Suppressor macrophage treated with lipopolysaccharide for 1 hour (primary cell): ENCODE results near the gene KCTD10.
"Not testable (repeated sequence)": the region's sequence is repeated elsewhere in the genome, so short reads cannot be mapped to it uniquely, and the experiment has no call there.

Source experiments
- DNase-seq, 3 donors: peaks; one replicate each; pipeline ENCODE4 v3.0.0-alpha.2; 2020 to 2022

The KCTD10 gene

DNA sequence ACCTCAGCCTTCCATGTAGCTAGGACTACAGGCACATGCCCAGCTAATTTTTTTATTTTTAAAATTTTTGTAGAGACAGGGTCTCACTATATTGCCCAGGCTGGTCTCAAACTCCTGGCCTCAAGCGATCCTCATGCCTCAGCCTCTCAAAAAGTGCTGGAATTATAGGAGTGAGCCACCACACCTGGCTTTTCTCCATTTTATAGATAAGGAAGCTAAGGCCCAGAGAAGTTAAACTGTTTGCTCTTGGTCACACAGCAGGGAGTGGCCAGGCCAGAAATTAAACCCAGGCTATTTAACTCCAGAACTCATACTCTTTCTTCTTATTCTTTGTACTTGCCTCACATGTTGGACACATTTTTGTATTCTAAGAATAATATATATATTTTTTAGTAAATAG lies 16.8 kb upstream of the KCTD10 start:
- DNase-seq, result no peak

DNA sequence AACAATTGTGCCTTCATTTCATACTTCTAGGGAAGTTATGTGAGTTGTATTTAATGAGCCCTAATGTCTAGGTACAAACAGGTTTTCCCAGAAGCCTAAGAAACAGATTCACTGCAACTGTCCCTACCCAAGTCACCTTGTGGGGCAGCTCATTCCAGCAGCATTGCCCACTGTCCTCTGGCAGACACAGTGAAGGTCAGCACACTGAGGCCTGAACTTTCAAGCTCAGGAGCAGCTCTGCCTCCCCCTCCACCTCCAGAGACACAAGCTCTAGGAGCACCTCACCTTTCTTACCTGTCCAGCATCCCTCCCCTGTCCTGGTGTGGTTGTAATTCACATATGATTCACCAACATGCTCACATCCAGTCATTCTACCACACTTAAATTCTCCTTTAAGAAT lies 16.0 kb upstream of the KCTD10 start:
- DNase-seq, result no peak

GRCh38 chr12:109492371-109492770 lies 15.3 kb upstream of the KCTD10 start:
- no peak for DNase-seq

GRCh38 chr12:109491671-109492070 lies 14.6 kb upstream of the KCTD10 start:
- DNase-seq, result no peak

- no peak for DNase-seq
These were observed 13.0 kb upstream of the KCTD10 start for GRCh38 chr12:109489955-109490565.

GRCh38 chr12:109489016-109489954 lies 12.2 kb upstream of the KCTD10 start:
- no peak for DNase-seq

DNA sequence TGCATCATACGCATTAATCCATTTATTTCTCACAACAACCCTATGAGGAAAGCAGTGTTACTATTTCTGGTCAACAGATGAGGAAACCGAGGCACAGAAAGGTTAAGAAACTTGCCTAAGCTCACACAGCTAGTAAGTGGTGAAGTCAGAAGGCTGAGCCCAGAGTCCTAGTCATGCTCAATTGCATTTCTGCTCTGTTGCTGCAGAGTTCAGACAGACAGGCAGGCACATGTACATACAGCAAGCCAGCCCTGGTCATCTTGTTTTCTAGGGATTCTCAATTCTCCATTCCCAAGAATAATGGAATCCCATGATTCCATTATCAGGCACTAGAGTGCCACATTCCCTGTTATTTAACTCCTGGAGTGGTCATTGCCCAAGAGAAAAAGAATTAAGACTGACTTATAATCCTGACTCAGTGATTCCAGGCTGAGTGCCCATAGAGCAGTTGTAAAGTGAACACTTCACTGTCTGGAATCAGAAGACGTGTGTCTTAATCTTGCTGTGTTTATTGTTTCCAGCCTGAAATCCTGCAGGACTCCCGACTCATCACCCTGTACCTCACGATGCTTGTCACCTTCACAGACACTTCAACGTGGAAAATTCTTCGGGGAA lies 11.1 kb upstream of the KCTD10 start:
- no peak for DNase-seq

DNA sequence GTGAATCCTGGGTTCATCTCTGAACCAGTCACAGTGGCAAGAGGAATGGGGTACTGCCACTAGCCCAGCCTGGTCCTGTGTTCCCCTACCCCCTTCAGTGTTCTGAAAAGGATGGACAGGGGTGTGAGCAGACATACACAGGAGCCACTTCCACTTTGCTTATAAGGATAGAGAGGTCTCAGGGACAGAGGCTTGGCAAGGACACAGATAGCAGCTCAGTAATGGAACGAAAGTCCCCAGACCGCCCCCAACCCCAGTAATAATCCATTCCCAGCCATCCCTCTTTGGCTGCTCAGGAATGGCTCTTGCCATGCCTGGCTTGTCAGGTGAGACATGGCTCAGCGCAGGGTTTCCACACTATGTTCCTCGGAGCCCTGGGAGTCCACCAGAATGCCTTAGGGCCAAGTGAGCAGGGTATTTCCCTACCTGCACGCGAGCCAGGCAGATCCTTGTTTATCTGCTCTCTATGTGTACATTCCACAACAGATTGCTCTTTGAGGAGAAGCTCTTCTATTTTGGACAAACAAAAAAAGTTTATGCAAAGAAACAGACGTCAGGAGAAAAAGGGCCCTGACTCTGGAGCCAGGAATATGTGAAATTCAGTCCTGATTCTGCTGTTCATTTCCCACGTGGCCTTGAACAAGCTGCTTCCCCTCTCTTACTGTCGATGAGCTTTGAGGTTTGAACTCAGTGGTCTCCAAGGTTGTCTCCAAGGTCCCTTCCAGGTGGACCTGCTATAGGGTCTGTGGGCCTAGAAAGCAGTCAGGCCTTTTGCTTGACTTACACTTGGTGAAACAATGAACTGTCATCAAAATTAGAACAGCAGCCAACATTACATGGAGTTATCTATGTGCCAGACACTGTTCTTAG lies 10.3 kb upstream of the KCTD10 start:
- no peak for DNase-seq

- DNase-seq, result no peak
These were observed 8.1 kb upstream of the KCTD10 start for GRCh38 chr12:109485201-109485600.

GRCh38 chr12:109483346-109483745 lies 6.2 kb upstream of the KCTD10 start:
- no peak for DNase-seq

DNA sequence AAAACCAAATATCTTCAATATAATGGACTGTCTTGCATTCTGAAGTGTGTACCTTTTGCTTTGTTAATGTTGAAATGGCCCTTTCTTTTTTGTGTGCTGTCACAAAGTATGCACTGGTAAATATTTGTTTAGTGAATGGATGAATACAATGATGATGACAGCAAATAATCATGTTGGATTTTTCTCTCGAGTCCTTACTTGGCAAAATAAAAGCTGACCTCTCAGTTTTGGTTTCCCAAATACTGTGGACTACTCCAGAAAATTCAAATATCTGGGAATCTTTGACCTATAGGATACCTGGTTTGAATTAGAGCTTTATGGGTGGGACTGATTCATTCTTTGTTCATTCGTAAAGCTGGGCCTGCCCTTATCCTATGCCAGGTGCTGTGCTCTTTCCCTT lies 5.8 kb upstream of the KCTD10 start:
- no peak for DNase-seq

- no peak for DNase-seq
These were observed 5.4 kb upstream of the KCTD10 start for GRCh38 chr12:109482491-109482890.

DNA sequence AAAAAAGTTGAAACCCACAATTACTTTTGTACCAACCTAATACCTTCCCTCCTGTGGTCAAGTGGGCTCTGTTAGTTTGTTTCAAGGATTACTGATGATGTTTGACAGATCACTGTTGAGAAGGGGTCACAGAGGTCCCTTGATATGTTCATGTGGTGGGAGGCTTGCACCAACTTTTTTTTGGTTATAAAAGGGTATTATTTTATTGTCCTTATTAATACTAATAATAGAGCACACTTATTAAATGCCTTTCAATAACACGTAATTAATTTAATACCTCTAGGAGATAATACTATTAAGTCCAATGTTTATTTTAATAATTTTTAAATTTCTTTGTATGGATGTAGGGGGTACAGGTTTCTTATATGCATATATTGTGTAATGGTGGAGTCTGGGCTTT lies 4.8 kb upstream of the KCTD10 start:
- no peak for DNase-seq

DNA sequence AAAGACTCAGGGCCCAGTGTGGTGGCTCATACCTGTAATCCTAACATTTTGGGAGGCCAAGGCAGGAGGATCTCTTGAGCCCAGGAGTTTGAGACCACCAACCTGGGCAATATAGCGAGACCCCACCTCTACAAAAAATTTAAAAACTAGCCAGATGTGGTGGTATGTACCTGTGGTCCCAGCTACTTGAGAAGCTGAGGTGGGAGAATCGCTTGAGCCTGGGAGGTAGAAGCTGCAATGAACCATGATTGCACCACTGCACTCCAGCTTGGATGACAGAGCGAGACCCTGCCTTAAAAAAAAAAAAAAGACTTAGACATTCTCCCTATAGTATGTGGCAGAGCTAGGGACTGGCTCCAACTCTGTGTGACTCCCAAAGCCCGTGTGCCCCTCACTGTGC lies 3.3 kb upstream of the KCTD10 start:
- no peak for DNase-seq

DNA sequence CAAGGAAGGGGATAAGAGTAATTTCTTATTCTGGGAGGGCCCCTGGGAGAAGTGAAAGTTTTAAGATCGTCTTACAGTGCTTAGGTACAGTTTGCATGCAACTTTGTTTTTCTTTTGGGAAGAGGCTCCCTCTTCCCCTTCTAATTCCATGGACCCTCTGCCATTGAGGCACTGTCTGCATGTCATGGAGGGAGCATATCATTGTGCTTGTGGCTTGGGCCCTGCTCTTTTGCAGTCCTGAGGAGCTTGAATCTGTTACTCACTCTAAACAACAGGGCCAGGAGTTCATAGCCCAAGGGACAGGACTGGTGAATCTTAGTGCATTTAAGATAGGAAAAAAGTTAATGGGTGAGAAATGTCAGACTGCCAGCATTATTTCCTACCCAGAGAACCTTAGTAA lies 2.7 kb upstream of the KCTD10 start:
- no peak for DNase-seq

- no peak for DNase-seq
These were observed 839 bp upstream of the KCTD10 start for GRCh38 chr12:109477963-109478315.

- DNase-seq, result no peak
These were observed 304 bp downstream of the KCTD10 start for GRCh38 chr12:109476807-109477184.

DNA sequence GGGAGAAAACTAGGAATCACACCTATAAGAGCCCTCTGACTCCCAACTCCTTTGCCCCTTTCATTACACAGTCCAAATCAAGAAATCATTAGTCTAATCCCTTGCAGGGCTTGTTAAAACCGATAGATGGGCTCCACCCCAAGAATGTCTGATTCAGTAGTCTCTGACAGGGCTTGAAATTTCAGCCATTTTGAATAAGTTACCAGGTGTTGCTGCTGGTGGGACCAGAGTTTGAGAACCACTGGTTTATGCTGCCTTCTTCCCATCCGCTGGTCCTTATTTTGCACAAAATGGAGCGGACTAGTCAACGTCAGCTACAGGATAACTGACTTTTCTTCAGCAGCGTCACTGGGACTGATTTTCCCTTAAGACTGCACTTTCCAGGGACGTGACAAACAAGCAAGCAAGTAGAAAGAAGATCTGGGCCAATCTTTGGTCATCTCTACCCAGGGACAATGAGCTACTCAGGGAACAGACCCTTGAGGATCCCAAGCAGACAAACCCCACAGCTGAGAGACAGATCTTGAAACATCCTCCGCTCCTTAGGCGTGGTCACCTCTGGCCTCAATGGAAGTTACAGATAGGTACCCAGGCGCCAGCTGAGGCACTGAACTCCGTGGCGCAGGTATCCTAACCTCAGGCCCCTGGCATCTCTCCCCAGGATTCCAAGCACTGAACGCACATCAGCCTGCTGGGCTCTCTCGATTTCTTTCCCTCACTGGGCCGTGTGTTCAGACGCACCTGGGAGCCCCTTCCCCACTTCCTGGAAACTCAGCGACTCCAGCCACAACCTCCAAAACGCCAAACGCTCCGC lies 900 bp downstream of the KCTD10 start:
- DNase-seq, result no peak

GRCh38 chr12:109475121-109475520 lies 2.0 kb downstream of the KCTD10 start:
- DNase-seq, result no peak

GRCh38 chr12:109473526-109474270 lies 3.4 kb downstream of the KCTD10 start:
- DNase-seq, result not testable (repeated sequence)

- DNase-seq, result no peak
These were observed 4.1 kb downstream of the KCTD10 start for GRCh38 chr12:109473006-109473405.

GRCh38 chr12:109469517-109469916 lies 7.6 kb downstream of the KCTD10 start:
- DNase-seq, result no peak
